ENCODE measurements around the gene RUNDC3A.
A peak's percentile ranks its signal among the peaks of the same experiment; 100 is the strongest.

The RUNDC3A gene

GRCh38 chr17:44349553-44350070, 41.2 kb downstream of the RUNDC3A start:
- no peak overlapping the region for H3K4me3 ChIP-seq (ENCODE audit: low read depth, low read length)

GRCh38 chr17:44350733-44351226, 42.4 kb downstream of the RUNDC3A start:
- DNase-seq (ENCODE audit: low read depth): peak; percentile 66
- H3K4me3 ChIP-seq (ENCODE audit: low read depth, low read length): no peak overlapping the region
- peak; percentile 82 for TF ChIP-seq CTCF (conservative IDR thresholded peaks at IDR 0.05; ENCODE audit: low read depth, low read length)

More at GRCh38 chr17:44349553-44350070, 41.2 kb downstream of the RUNDC3A start:
- DNase-seq (ENCODE audit: low read depth): no peak
- no peak for TF ChIP-seq CTCF (conservative IDR thresholded peaks at IDR 0.05; ENCODE audit: low read depth, low read length)

GRCh38 chr17:44351464-44351863, 43.1 kb downstream of the RUNDC3A start:
- no peak for DNase-seq (ENCODE audit: low read depth)
- TF ChIP-seq CTCF (conservative IDR thresholded peaks at IDR 0.05; ENCODE audit: low read depth, low read length): no peak
- no peak overlapping the region for H3K4me3 ChIP-seq (ENCODE audit: low read depth, low read length)

- TF ChIP-seq CTCF (conservative IDR thresholded peaks at IDR 0.05; ENCODE audit: low read depth, low read length): no peak
- no peak overlapping the region for H3K4me3 ChIP-seq (ENCODE audit: low read depth, low read length)
- DNase-seq (ENCODE audit: low read depth): no peak
Measured at GRCh38 chr17:44351961-44352827, 43.8 kb downstream of the RUNDC3A start.

GRCh38 chr17:44352828-44353671, 44.6 kb downstream of the RUNDC3A start:
- no peak for DNase-seq (ENCODE audit: low read depth)
- TF ChIP-seq CTCF (conservative IDR thresholded peaks at IDR 0.05; ENCODE audit: low read depth, low read length): no peak
- no peak overlapping the region for H3K4me3 ChIP-seq (ENCODE audit: low read depth, low read length)

GRCh38 chr17:44353672-44354331, 45.4 kb downstream of the RUNDC3A start:
- no peak for DNase-seq (ENCODE audit: low read depth)
- H3K4me3 ChIP-seq (ENCODE audit: low read depth, low read length): peak overlapping the region; percentile 17
- no peak for TF ChIP-seq CTCF (conservative IDR thresholded peaks at IDR 0.05; ENCODE audit: low read depth, low read length)

Data from choroid plexus epithelial cell (primary cell).